OCI-LY7 (cell line): Measurements from ENCODE around the gene IGSF21. TPM values are rescaled to one million over a fixed set of nuclear protein-coding genes. Genes with fewer than 3 reads are reported as not detected.

Experiments used
- BruUV-seq: library from RNA; stranded (reverse); fragments of 400-500 nt; replicated peaks from 2 replicates; lab custom pipeline; 2021; lab: Mats Ljungman, UMichigan
- CTCF ChIA-PET: fragments of 300-600 bp; sonication (Branson Sonifier 250); formaldehyde crosslinking; loops from one replicate; lab custom pipeline; 2022; ENCODE audit warnings: antibody characterized with exemption; ENCODE audit not compliant: unreplicated experiment; lab: Charles Lee
- POLR2A ChIA-PET: fragments of 300-600 bp; sonication (Branson Sonifier 250); formaldehyde crosslinking; loops from one replicate; lab custom pipeline; 2022; ENCODE audit warnings: antibody characterized with exemption; lab: Charles Lee
- DNase-seq: peaks from one replicate; pipeline ENCODE4 v3.0.0-alpha.2; 2015; ENCODE audit warnings: low spot score
- H2AFZ ChIP-seq: fragments of 200-600 bp; sonication (generic), shearing (Covaris generic); 2 replicates; pipeline ENCODE4 v1.6.1; 2014; ENCODE audit warnings: mild to moderate bottlenecking, antibody characterized with exemption, low read length, moderate library complexity
- H3K27ac ChIP-seq: fragments of 200-600 bp; sonication (generic); 2 replicates; pipeline ENCODE4 v1.5.1; 2014; ENCODE audit warnings: mixed run types, low read depth, mild to moderate bottlenecking, moderate library complexity, low read length, inconsistent platforms; ENCODE audit not compliant: poor library complexity, severe bottlenecking
- H3K36me3 ChIP-seq: fragments of 200-600 bp; sonication (generic); 2 replicates; pipeline ENCODE4 v1.6.1; 2014; ENCODE audit warnings: mild to moderate bottlenecking, antibody characterized with exemption, low read length, moderate library complexity, mixed read lengths; ENCODE audit not compliant: insufficient read depth
- H3K4me1 ChIP-seq: fragments of 200-600 bp; sonication (generic); 2 replicates; pipeline ENCODE4 v1.5.1; 2014; ENCODE audit warnings: mild to moderate bottlenecking, low read length; ENCODE audit not compliant: insufficient read depth, poor library complexity, severe bottlenecking
- H3K4me2 ChIP-seq: fragments of 200-600 bp; sonication (generic); 2 replicates; pipeline ENCODE4 v1.6.1; 2014; ENCODE audit warnings: mild to moderate bottlenecking, low read length
- H3K4me3 ChIP-seq: fragments of 200-600 bp; sonication (generic); 2 replicates; pipeline ENCODE4 v1.5.1; 2014; ENCODE audit warnings: mild to moderate bottlenecking, low read depth, low read length; ENCODE audit not compliant: poor library complexity, severe bottlenecking
- H3K79me2 ChIP-seq: fragments of 200-600 bp; sonication (generic); 2 replicates; pipeline ENCODE4 v1.6.1; 2016; ENCODE audit warnings: low read depth, mild to moderate bottlenecking, low read length, moderate library complexity, mixed read lengths; ENCODE audit not compliant: insufficient read depth
- H3K9me2 ChIP-seq: fragments of 200-600 bp; sonication (generic); 2 replicates; pipeline ENCODE4 v1.6.1; 2016; ENCODE audit warnings: mild to moderate bottlenecking, low read length, mixed read lengths; ENCODE audit not compliant: insufficient read depth
- H3K9me3 ChIP-seq: fragments of 200-600 bp; sonication (generic); 2 replicates; pipeline ENCODE4 v1.6.1; 2014; ENCODE audit warnings: mild to moderate bottlenecking, mixed run types, low read length, mixed read lengths
- H4K20me1 ChIP-seq: fragments of 200-600 bp; sonication (generic); 2 replicates; pipeline ENCODE4 v1.6.1; 2014; ENCODE audit warnings: mild to moderate bottlenecking, antibody characterized with exemption, low read length, moderate library complexity, mixed read lengths; ENCODE audit not compliant: insufficient read depth
- EZH2phosphoT487 ChIP-seq: fragments of 200-600 bp; sonication (generic); IDR thresholded peaks from 2 replicates; pipeline ENCODE4 v1.6.1; 2018; ENCODE audit warnings: low read depth, borderline replicate concordance, mild to moderate bottlenecking, mixed run types, antibody characterized with exemption, low read length, moderate library complexity, mixed read lengths
- intact Hi-C: fragments of 100-400 bp; cut with micrococcal nuclease; formaldehyde crosslinking; loops from one replicate; pipeline ENCODE4 v1.10.0; 2022; ENCODE audit not compliant: unreplicated experiment
- total RNA-seq, 2 experiments: library from RNA; depleted of rRNA in 1 of 2; stranded (reverse); fragments of >200 nt in 1 of 2; shearing (Covaris generic) in 1 of 2; gene quantifications; 2 replicates each; pipeline ENCODE4 v1.2.3, GENCODE V29; 2014 to 2022
- TF ChIP-seq, protein P1 (sequence below): fragments of 200-600 bp; sonication (generic); conservative IDR thresholded peaks from 2 replicates; pipeline ENCODE4 v1.5.1; 2014; ENCODE audit warnings: mild to moderate bottlenecking, antibody characterized with exemption, low read length, moderate library complexity, mixed read lengths

The IGSF21 gene
- total RNA-seq, 2 experiments from 2014 or later, result 0.17 TPM; not detected in 1

DNA sequence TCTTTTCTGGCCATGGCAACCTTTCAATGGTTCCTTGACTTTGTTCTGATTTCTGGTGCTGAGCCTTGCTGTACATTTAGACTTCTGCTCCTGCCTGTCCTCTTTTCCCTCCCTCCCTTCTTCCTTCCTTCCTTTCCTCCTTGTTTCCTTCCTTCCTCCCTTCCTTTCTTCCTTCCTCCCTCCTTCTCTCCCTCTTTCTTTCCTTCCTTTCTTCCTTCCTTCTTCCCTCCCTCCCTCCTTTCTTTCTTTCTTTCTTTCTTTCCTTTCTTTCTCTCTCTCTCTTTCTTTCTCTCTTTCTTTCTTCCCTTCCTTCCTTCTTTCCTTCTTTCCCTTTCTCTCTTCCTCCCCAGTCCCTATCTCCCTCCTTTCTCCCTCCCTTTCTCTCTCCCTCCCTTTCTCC is 10.4 kb upstream of the IGSF21 start:
- H3K79me2 ChIP-seq, result no peaks in the 10 kb centered on the region
- no TSS peak for BruUV-seq
- DNase-seq, result no peak
- H3K4me3 ChIP-seq, result no peak overlapping the region
- H2AFZ ChIP-seq, result no peak overlapping the region
- TF ChIP-seq EZH2phosphoT487, result no peak
- TF ChIP-seq, protein P1, sequence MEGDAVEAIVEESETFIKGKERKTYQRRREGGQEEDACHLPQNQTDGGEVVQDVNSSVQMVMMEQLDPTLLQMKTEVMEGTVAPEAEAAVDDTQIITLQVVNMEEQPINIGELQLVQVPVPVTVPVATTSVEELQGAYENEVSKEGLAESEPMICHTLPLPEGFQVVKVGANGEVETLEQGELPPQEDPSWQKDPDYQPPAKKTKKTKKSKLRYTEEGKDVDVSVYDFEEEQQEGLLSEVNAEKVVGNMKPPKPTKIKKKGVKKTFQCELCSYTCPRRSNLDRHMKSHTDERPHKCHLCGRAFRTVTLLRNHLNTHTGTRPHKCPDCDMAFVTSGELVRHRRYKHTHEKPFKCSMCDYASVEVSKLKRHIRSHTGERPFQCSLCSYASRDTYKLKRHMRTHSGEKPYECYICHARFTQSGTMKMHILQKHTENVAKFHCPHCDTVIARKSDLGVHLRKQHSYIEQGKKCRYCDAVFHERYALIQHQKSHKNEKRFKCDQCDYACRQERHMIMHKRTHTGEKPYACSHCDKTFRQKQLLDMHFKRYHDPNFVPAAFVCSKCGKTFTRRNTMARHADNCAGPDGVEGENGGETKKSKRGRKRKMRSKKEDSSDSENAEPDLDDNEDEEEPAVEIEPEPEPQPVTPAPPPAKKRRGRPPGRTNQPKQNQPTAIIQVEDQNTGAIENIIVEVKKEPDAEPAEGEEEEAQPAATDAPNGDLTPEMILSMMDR, result no peak
- intact Hi-C loops, result no loop called here
- ChIA-PET POLR2A (no interaction called here), CTCF (no interaction called here)
- no peaks in the 10 kb centered on the region for H3K36me3 ChIP-seq
- no peak overlapping the region for H3K27ac ChIP-seq
- H3K9me2 ChIP-seq, result no peaks in the 10 kb centered on the region
- no peaks in the 10 kb centered on the region for H3K4me1 ChIP-seq
- no peaks in the 10 kb centered on the region; the same call in 1 of the 2 replicates for H4K20me1 ChIP-seq
- no peaks in the 10 kb centered on the region for H3K9me3 ChIP-seq
- no peak overlapping the region for H3K4me2 ChIP-seq

GRCh38 chr1:18099026-18099425 is 8.6 kb upstream of the IGSF21 start:
- no peaks in the 10 kb centered on the region for H3K9me2 ChIP-seq
- no peak for TF ChIP-seq EZH2phosphoT487
- TF ChIP-seq, protein P1, result no peak
- no peak for DNase-seq
- no peaks in the 10 kb centered on the region for H3K36me3 ChIP-seq
- ChIA-PET CTCF (no interaction called here), POLR2A (no interaction called here)
- no peak overlapping the region for H3K4me3 ChIP-seq
- no peaks in the 10 kb centered on the region for H3K9me3 ChIP-seq
- no peak overlapping the region for H3K4me2 ChIP-seq
- no peak overlapping the region for H3K27ac ChIP-seq
- H4K20me1 ChIP-seq, result no peaks in the 10 kb centered on the region; the same call in 1 of the 2 replicates
- H3K79me2 ChIP-seq, result no peaks in the 10 kb centered on the region
- H3K4me1 ChIP-seq, result no peaks in the 10 kb centered on the region
- no peak overlapping the region for H2AFZ ChIP-seq
- intact Hi-C loops, result loop anchor here (2.0 kb wide), 1 partner anchor 438 kb away; no protein-coding TSS in a partner anchor
- no TSS peak for BruUV-seq

DNA sequence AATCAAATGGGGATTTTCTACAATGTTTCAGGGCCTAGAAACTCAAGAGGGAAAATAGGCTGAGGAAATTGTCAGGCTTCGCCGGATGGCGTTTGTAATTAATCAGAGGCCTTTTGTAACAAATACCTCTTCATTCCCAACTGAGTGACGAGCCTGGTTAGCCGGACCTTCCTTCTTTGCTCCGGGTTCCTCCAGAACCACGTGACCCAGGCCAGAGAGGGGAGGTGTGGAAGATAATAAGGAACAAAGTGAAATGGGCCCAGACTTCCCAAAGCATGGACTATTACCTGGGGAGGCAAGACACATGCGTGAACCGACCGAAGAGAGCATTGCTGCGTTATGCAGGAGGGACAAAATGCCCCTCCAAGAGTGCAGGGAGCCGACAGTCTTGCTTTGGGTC is 7.5 kb upstream of the IGSF21 start:
- H3K9me3 ChIP-seq, result no peaks in the 10 kb centered on the region
- DNase-seq, result no peak
- CTCF ChIA-PET, result interaction anchor here (0.9 kb wide), 1 partner anchor 116 kb away, joined by 5 read pairs; no protein-coding TSS in a partner anchor
- POLR2A ChIA-PET, result no interaction called here
- no peaks in the 10 kb centered on the region for H3K4me1 ChIP-seq
- H3K4me3 ChIP-seq, result no peak overlapping the region
- no peaks in the 10 kb centered on the region for H3K9me2 ChIP-seq
- no TSS peak for BruUV-seq
- H2AFZ ChIP-seq, result no peak overlapping the region
- no peak for TF ChIP-seq EZH2phosphoT487
- TF ChIP-seq, protein P1, result no peak
- no peaks in the 10 kb centered on the region for H3K36me3 ChIP-seq
- H4K20me1 ChIP-seq, result no peaks in the 10 kb centered on the region; the same call in 1 of the 2 replicates
- H3K79me2 ChIP-seq, result no peaks in the 10 kb centered on the region
- no peak overlapping the region for H3K27ac ChIP-seq
- no peak overlapping the region for H3K4me2 ChIP-seq
- intact Hi-C loops, result loop anchor here (1.0 to 10.0 kb wide), 4 partner anchors 103 to 205 kb away; no protein-coding TSS in a partner anchor
